Amniotic stem cell (primary cell): ENCODE results near the gene ELFN1.

Experiments used
- DNase-seq: peaks from one replicate; lab custom pipeline; 2025; lab: John Stamatoyannopoulos, UW

Gene ELFN1

DNA sequence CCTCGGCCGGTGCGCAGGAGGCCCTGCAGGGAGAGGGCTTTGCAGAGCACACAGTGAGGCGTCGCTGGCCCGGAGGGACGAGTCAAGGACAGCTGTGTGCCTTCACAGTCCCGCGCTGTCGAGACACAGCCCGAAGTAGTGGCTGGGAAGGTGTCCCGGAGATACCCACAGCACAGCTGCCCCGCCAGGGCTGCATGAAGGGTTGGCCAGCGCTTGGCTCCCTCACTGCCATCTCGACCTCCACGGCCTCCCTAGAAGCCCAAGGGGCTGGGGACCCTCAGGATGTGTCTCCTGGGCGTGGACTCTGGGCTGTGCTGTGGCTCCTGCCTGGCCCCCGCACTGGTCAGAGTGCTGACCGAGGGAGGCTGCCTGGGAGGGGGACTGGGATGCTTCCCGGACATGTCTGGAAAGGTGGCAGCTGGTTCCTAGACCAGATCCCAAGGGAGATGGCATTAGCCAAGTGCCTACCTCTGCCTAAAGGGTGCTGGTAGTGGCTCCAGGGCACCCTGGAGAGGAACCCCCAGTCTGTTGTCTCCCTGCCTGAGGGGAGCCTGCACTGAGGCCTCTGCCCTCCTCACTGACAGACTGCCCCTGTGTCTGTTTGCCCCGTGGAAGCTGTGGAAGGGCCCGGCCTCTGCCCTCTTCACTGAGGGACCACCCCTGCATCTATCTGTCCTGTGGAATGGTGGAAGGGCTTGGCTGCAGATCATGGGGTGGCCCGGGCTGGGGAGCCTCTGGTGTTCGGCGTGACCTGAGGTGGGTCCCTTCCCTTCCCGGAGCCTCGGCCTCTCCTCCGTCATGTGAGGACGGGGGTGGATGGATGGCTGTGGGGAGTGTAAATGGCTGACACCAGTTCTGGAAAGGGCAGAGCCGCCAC is 5.8 kb downstream of the ELFN1 start:
- no peak for DNase-seq

DNA sequence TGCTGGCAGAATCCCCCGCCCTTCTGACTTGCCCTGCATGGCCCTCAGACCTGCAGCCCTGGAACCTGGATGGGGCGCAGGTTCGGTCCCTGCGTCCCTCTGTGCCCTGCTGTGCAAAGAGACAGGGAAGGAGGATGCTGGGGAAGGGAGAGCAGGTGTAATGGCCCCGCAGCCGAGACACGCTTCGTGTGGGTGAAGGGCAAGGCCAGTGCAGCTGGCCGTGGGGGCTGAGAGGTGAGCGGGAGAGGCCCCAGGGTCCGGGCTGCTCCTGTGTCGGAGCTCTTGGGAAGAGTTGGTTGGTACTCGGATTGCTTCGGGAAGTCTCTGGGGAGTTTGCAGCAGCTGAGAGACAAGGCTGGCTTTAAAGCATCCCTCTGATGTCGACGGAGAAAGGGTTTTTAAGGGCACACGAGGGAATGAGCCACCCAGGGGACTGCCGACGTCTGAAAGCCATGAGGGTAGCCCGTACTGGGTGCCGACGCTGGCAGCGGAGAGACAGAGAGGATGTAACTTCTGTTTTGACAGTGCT is 6.5 kb downstream of the ELFN1 start:
- no peak for DNase-seq

GRCh38 chr7:1677206-1678080 is 7.4 kb downstream of the ELFN1 start:
- DNase-seq: no peak

DNA sequence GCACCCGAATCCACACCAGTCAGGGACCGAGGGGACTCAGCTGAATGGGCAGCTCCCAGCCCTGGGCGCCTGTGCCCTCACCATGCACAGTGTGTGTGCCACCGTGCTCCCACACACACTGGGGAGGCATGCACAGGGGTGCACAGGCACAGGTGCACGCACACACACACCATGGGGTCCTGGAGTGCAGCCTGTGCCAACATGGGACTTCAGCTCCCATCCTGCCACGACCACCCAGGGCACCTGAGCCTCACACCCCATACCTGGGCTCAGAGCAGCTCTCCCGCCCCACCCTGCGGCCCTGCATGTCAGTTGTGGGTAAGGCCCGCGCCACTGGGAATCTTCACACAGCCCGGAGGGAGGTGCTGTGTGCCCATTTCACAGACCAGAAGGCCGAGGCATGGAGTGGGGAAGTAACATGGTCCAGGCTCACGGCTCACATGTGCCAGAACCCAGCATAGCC is 8.0 kb downstream of the ELFN1 start:
- DNase-seq: no peak

- DNase-seq: no peak
Observed at GRCh38 chr7:1678571-1679325, 8.7 kb downstream of the ELFN1 start.

- DNase-seq: no peak
Observed at GRCh38 chr7:1679326-1679965, 9.4 kb downstream of the ELFN1 start.

DNA sequence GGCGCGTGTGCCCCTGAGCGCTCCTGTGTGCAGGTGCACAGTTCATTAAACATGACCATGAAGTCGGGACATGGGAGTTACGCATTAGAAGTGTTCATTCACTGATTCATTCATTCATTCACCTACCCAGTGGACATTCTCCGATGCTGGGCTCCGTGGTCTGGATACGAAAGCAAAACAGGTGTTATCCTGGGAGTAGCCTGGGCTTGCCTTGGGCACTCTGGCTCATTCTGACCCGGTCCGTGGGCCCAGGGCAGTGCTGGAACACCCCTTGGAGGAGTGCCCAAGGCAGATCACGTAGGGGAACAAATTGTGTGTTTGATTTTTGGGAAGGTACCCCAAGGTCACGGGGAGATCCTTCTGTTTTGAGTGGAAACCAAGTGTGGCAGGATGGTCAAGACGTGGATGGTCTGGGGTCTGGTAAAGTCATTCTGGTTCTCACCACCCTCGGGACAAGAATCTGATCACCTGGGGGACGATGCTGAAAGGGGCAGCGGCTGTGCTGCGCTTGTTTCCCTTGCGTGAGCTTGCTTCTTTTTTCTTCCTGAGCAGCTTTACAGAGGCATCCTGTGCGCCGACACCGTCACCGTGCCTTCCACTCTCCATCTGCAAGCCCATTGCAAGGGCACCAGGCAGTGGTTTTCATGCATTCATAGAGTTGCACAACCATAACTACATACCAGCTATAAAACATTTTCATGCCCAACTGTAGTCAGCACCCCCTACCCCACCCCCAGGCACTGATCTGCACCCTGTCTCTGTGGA is 10.1 kb downstream of the ELFN1 start:
- DNase-seq: no peak

- no peak for DNase-seq
Observed at GRCh38 chr7:1681581-1681980, 11.5 kb downstream of the ELFN1 start.

DNA sequence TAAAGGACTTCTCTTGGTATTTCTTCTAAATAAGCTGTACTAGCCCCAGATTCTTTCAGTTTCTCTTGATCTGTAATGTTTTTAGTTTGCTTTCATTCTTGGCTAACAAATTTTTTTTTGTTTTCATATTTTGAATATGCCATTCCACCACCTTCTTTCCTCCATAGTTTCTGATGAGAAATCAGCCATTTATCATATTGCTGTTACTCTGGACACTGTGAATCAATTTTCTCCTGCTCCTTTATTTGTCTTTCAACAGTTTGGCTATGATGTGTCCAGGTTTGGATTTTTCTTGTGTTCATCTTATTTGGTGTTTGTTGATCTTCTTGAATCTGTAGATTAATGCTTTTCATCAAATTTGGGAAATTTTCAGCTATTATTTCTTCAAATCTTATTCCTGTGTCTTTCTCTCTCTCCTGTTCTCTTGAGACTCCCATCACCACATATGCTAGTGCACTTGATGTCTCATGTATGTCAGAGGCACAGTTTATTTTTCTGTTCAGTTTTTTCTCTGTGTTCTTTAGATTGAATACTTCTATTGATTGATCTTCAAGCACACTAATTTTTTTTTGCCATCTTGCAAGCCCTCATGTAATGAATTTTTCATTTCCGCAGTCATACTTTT is 15.0 kb downstream of the ELFN1 start:
- no peak for DNase-seq

GRCh38 chr7:1688542-1688941 is 18.5 kb downstream of the ELFN1 start:
- no peak for DNase-seq

GRCh38 chr7:1689311-1689710 is 19.2 kb downstream of the ELFN1 start:
- no peak for DNase-seq

- no peak for DNase-seq
Observed at GRCh38 chr7:1690359-1690958, 20.4 kb downstream of the ELFN1 start.

DNA sequence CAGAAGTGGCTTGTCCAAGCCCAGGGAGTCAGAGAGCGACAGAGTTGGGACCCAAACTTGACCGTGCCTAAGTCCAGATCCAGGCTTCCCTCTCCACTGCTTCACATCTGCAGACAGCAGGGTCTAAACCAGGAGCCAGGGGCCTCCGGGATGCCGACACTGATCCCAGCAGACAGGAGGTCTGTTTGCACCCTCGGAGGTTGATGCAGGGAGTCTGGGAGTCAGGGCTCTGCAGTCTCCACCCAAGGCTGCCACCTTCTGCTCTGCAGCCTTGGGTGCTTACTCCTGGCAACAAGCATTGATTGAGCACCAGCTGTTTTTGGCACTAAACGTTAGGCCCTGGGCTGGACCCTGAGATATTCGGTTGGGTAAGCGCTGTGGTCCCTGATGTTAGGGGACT is 21.0 kb downstream of the ELFN1 start:
- DNase-seq: no peak

DNA sequence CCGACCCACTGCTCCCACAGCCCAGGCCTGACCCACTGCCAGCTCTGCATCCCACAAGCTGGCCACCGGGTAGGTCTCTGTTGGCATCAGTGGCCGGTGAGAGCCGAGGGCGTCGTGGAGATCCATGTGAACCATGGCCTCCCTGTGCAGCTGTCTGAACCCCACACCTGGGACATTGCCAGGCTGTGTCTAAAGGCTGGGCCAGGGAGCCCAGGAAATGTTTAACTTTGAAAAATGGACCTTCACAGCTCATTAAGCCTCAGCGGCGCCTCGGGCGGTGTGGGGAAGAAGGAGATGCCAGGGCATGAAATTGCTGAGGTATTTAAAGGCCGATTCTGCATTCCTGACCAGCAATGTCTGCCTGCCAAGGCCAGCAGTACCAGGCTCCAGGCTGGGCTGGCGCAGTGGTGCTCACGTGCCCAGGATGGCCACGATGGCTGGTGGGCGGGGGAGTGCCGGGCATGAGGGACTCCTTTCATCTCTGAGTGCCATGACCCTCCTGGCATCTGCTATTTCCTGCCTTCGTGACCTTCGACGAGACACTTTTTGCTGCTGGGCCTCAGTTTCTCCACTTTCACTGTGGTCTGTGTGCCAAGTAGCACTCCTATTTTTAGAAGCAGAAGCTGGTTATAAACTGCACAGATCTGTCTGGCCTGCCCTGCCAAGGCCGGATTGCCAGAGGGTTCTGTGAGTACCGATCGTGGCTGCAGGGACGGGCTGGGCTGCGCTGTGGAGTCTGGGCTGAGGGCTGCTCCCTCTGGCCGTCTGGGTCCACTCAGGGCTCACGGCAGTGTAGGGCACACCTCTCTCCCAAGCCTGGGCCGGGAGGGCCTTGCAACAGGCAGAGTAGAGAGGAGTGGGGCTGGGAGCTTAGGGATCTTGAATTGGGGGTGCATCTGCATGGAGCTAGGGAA is 21.8 kb downstream of the ELFN1 start:
- no peak for DNase-seq

DNA sequence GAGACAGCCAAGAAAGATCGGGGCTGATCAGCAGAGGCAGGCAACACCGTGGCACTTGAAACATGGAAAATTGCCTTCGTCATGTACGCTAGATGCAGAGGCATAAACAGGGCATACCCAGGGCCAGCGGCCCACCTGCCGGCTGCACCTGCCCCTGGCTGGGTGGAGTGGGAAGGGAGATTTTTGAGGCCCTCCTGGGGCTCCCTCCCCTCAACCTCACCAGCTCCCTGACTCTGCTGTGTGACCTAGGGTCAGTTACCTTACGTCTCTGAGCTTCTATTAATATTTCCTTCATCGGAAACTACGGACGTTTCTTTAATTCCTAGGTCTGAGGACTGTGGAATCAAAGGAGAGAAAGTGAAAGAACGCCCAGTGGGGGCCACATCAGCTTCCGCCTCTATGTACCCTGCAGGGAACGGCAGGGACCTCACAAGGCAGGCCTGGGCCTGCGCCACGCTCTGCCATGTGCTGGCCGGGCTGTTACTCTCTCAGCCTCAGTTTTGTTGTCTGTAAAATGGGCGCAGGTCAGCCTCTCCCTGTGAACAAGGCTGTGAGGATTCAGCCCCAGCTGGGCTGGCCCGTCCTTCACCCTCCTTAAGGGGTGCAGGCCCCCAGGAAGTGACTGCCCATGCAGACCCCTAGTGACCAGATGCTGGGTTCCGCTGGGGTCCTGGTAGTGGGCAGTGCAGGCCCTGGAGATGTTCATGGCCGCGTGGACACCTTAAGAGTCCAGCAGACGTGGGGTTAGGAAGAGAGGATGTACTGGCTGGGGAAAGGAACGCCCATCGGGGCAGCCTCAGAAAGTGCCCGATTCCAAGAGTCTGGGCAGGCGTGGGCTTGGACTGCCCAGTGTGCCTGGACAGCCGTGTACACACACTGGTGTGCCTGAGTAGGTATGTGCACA is 22.7 kb downstream of the ELFN1 start:
- DNase-seq: no peak

DNA sequence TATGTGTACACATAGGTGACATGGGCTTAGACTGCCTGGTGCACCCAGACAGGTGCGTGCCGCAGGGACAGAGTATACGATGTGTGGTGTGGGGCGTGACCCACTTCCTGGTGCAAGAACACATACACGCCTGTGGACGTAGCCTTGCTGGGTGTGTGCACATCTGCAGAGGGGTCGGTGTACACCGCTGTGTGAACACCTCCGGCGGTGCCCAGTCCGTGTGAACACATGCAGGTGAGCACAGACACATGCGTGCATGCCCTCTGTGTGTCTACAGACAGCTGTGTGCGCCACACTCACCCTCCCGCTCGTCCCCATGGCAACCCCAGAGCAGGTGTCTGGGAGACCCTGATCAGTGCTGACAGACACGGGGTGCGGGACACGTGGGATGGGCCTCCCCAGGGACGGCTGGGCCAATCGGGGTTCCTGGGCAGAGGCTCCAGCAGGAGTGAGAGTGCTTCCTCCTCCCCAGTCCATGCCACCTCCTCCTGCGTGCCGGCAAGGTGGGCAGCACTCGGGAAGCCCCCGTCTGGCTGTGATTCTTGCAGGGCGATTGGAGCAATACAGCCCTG is 23.4 kb downstream of the ELFN1 start:
- DNase-seq: no peak

GRCh38 chr7:1693991-1694524 is 24.0 kb downstream of the ELFN1 start:
- no peak for DNase-seq
